Measurements from ENCODE around the gene VASH1.

VASH1 gene

GRCh38 chr14:76830556-76830955 is 69.3 kb downstream of the VASH1 start (continued):
- TF ChIP-seq, protein P1, sequence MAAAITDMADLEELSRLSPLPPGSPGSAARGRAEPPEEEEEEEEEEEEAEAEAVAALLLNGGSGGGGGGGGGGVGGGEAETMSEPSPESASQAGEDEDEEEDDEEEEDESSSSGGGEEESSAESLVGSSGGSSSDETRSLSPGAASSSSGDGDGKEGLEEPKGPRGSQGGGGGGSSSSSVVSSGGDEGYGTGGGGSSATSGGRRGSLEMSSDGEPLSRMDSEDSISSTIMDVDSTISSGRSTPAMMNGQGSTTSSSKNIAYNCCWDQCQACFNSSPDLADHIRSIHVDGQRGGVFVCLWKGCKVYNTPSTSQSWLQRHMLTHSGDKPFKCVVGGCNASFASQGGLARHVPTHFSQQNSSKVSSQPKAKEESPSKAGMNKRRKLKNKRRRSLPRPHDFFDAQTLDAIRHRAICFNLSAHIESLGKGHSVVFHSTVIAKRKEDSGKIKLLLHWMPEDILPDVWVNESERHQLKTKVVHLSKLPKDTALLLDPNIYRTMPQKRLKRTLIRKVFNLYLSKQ (tag by site-specific recombination; IDR thresholded peaks at IDR 0.05; ENCODE audit: borderline replicate concordance): no peak
- no peak for TF ChIP-seq ZEB2 (tag by site-specific recombination; IDR thresholded peaks at IDR 0.05)
- TF ChIP-seq ZNF175 (tag by site-specific recombination; IDR thresholded peaks at IDR 0.05): no peak
- TF ChIP-seq ZNF501 (tag by site-specific recombination; IDR thresholded peaks at IDR 0.05): no peak
- no peak for TF ChIP-seq ZNF677 (tag by site-specific recombination; IDR thresholded peaks at IDR 0.05)
- TF ChIP-seq ZNF558 (tag by site-specific recombination; IDR thresholded peaks at IDR 0.05): no peak

- no peak overlapping the region for H3K27ac ChIP-seq (ENCODE audit: extremely low read depth, low read depth, low read length)
- POLR2A ChIA-PET: no interaction called here
- no peaks in the 10 kb centered on the region for H3K9me3 ChIP-seq (ENCODE audit: control insufficient read depth, insufficient read depth, low read depth, low read length)
- no peaks in the 10 kb centered on the region for H3K36me3 ChIP-seq (ENCODE audit: control insufficient read depth in 2 of 2, insufficient read depth in 1 of 2, low read length in 2 of 2)
- CTCF ChIA-PET: interaction anchor here (0.6 to 0.7 kb wide), 2 partner anchors 108 to 679 kb away, joined by 3 read pairs; no protein-coding TSS in a partner anchor
- H3K4me1 ChIP-seq (ENCODE audit: control insufficient read depth, insufficient read depth, low read length): no peaks in the 10 kb centered on the region
- no peak for TF ChIP-seq ZNF670 (tag by site-specific recombination; IDR thresholded peaks at IDR 0.05; ENCODE audit: low read depth)
- TF ChIP-seq ZNF202 (tag by site-specific recombination; IDR thresholded peaks at IDR 0.05; ENCODE audit: borderline replicate concordance): no peak
- TF ChIP-seq BCL6B (tag by site-specific recombination; IDR thresholded peaks at IDR 0.05): no peak
- TF ChIP-seq ZNF658 (tag by site-specific recombination; IDR thresholded peaks at IDR 0.05): no peak
- no peak for TF ChIP-seq ZNF121 (tag by site-specific recombination; IDR thresholded peaks at IDR 0.05)
- TF ChIP-seq ZNF514 (tag by site-specific recombination; IDR thresholded peaks at IDR 0.05): no peak
- TF ChIP-seq ZNF404 (tag by site-specific recombination; IDR thresholded peaks at IDR 0.05): no peak
- no peak for TF ChIP-seq ZNF221 (tag by site-specific recombination; IDR thresholded peaks at IDR 0.05; ENCODE audit: borderline replicate concordance)
- no peak for TF ChIP-seq ZNF239 (tag by site-specific recombination; IDR thresholded peaks at IDR 0.05)
- TF ChIP-seq ZFP37 (tag by site-specific recombination; IDR thresholded peaks at IDR 0.05): no peak
- TF ChIP-seq SP3 (tag by site-specific recombination; IDR thresholded peaks at IDR 0.05): no peak
- TF ChIP-seq ZNF394 (tag by site-specific recombination; IDR thresholded peaks at IDR 0.05; ENCODE audit: borderline replicate concordance): no peak
- TF ChIP-seq ZNF423 (tag by site-specific recombination; IDR thresholded peaks at IDR 0.05): no peak
- no peak for TF ChIP-seq KLF8 (tag by site-specific recombination; IDR thresholded peaks at IDR 0.05)
- TF ChIP-seq, protein P2, sequence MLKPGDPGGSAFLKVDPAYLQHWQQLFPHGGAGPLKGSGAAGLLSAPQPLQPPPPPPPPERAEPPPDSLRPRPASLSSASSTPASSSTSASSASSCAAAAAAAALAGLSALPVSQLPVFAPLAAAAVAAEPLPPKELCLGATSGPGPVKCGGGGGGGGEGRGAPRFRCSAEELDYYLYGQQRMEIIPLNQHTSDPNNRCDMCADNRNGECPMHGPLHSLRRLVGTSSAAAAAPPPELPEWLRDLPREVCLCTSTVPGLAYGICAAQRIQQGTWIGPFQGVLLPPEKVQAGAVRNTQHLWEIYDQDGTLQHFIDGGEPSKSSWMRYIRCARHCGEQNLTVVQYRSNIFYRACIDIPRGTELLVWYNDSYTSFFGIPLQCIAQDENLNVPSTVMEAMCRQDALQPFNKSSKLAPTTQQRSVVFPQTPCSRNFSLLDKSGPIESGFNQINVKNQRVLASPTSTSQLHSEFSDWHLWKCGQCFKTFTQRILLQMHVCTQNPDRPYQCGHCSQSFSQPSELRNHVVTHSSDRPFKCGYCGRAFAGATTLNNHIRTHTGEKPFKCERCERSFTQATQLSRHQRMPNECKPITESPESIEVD (tag by site-specific recombination; IDR thresholded peaks at IDR 0.05): no peak
- TF ChIP-seq SP7 (tag by site-specific recombination; IDR thresholded peaks at IDR 0.05): no peak
- no peak for TF ChIP-seq ZNF449 (tag by site-specific recombination; IDR thresholded peaks at IDR 0.05)
- no peak for TF ChIP-seq BCL11B (tag by site-specific recombination; IDR thresholded peaks at IDR 0.05; ENCODE audit: low read depth)
- no peak overlapping the region for H3K4me3 ChIP-seq (ENCODE audit: low read depth, low read length)
These were observed 71.3 kb downstream of the VASH1 start for GRCh38 chr14:76832503-76832988.
